HepG2 (cell line): ENCODE measurements around the gene PLXND1. TPM values are rescaled to one million over a fixed set of nuclear protein-coding genes. Genes with fewer than 3 reads are reported as not detected.
A peak's percentile ranks its signal among the peaks of the same experiment; 100 is the strongest.

ENCODE experiments used
- ATAC-seq: fragments of 200-7000 bp; cut with Tn5 transposase; 3 replicates; pipeline ENCODE4 v1.9.1; 2020; ENCODE audit warnings: mild to moderate bottlenecking, moderate library complexity
- BruUV-seq: library from RNA; stranded (reverse); fragments of 400-500 nt; replicated peaks from 2 replicates; lab custom pipeline; 2021; lab: Mats Ljungman, UMichigan
- CTCF ChIA-PET: fragments of 300-600 bp; formaldehyde crosslinking; extraction: SDS; loops from one replicate; lab custom pipeline; 2021; ENCODE audit warnings: low total read pairs, inconsistent platforms, low intra/inter-chr PET ratio; lab: Yijun Ruan, JAX
- POLR2A ChIA-PET: fragments of 350-600 bp; sonication (Branson Sonifier 250); formaldehyde crosslinking; loops from one replicate; lab custom pipeline; 2020; ENCODE audit warnings: antibody characterized with exemption, inconsistent platforms; lab: Yijun Ruan, JAX
- DNase-seq: peaks from one replicate; pipeline ENCODE4 v3.0.0-alpha.2; 2015; ENCODE audit warnings: low spot score
- FAIRE-seq: peaks from 3 replicates; lab custom pipeline; 2011; peaks lifted over from hg19 to GRCh38; lab: Jason Lieb, UNC
- H2AFZ ChIP-seq: one replicate; pipeline ENCODE4 v1.6.1; 2011; ENCODE audit warnings: low read length, inconsistent platforms
- H3K27ac ChIP-seq: fragments of 300-600 bp; 3 replicates; pipeline ENCODE4 v1.8.0; 2011; ENCODE audit warnings: mixed run types, mild to moderate bottlenecking, mixed read lengths, low read length, inconsistent platforms; ENCODE audit not compliant: insufficient read depth; ENCODE audit errors: extremely low read length
- H3K27me3 ChIP-seq, 2 experiments: fragments of 200-600 bp in 1 of 2; 2 replicates in 1 of 2; 3 replicates in 1 of 2; pipeline versions ENCODE4 v1.6.0 to v1.8.0; 2011; ENCODE audit warnings: low read length in 2 of 2, mild to moderate bottlenecking in 2 of 2, moderate library complexity in 2 of 2, inconsistent platforms in 1 of 2; ENCODE audit not compliant: insufficient read depth in 2 of 2, control insufficient read depth in 1 of 2
- H3K36me3 ChIP-seq, 2 experiments: fragments of 200-600 bp in 1 of 2; replicated peaks in 1 of 2; 2 replicates in 1 of 2; 3 replicates in 1 of 2; pipeline versions ENCODE4 v1.5.1 to v1.8.0; 2011; ENCODE audit warnings: low read length in 2 of 2, inconsistent platforms in 1 of 2; ENCODE audit not compliant: insufficient read depth in 2 of 2, control insufficient read depth in 1 of 2
- H3K4me1 ChIP-seq: 2 replicates; pipeline ENCODE4 v1.5.1; 2012; ENCODE audit warnings: low read length, inconsistent platforms; ENCODE audit not compliant: insufficient read depth
- H3K4me2 ChIP-seq: 2 replicates; pipeline ENCODE4 v1.6.0; 2011; ENCODE audit warnings: low read depth, low read length, inconsistent platforms
- H3K4me3 ChIP-seq, 3 experiments: fragments of 200-600 bp in 1 of 3; sonication (generic), shearing (Covaris generic) in 1 of 3; replicated peaks in 1 of 3; 2 replicates each; pipeline ENCODE4 v1.5.1; 2011 to 2016; ENCODE audit warnings: low read length in 3 of 3, inconsistent platforms in 2 of 3, low read depth in 2 of 3, mild to moderate bottlenecking in 2 of 3, control low read depth in 1 of 3, mixed read lengths in 1 of 3; ENCODE audit not compliant: insufficient read depth in 1 of 3
- H3K79me2 ChIP-seq: one replicate; pipeline ENCODE4 v1.6.1; 2011; ENCODE audit warnings: low read length, inconsistent platforms; ENCODE audit not compliant: insufficient read depth
- H3K9ac ChIP-seq: 2 replicates; pipeline ENCODE4 v1.6.0; 2011; ENCODE audit warnings: mild to moderate bottlenecking, low read depth, low read length, inconsistent platforms; ENCODE audit not compliant: insufficient read depth
- H3K9me3 ChIP-seq: 2 replicates; pipeline ENCODE4 v1.5.1; 2012; ENCODE audit warnings: mild to moderate bottlenecking, low read length
- H4K20me1 ChIP-seq: 2 replicates; pipeline ENCODE4 v1.6.0; 2011; ENCODE audit warnings: inconsistent platforms, mild to moderate bottlenecking, low read length, moderate library complexity; ENCODE audit not compliant: insufficient read depth
- BATF2 ChIP-seq: sonication (generic); formaldehyde crosslinking; IDR thresholded peaks from 2 replicates; pipeline ENCODE4 v1.8.0; 2022; ENCODE audit warnings: mild to moderate bottlenecking, missing genetic modification reagents, moderate library complexity
- CENPX ChIP-seq: sonication (generic); formaldehyde crosslinking; IDR thresholded peaks from 2 replicates; pipeline ENCODE4 v1.9.0; 2021; ENCODE audit warnings: mild to moderate bottlenecking, missing genetic modification reagents, moderate library complexity
- HDAC1 ChIP-seq: sonication (generic); formaldehyde crosslinking; IDR thresholded peaks from 2 replicates; pipeline ENCODE4 v1.5.1; 2020; ENCODE audit warnings: mild to moderate bottlenecking, missing genetic modification reagents
- NCOA5 ChIP-seq: sonication (generic); formaldehyde crosslinking; IDR thresholded peaks from 2 replicates; pipeline ENCODE4 v1.4.0; 2020; ENCODE audit warnings: missing genetic modification reagents
- PLRG1 ChIP-seq: fragments of 450-650 bp; conservative IDR thresholded peaks from 2 replicates; pipeline ENCODE4 v1.6.1; 2016
- ZBTB7B ChIP-seq: sonication (generic); formaldehyde crosslinking; IDR thresholded peaks from 2 replicates; pipeline ENCODE4 v1.4.0; 2020; ENCODE audit warnings: missing genetic modification reagents
- ZSCAN29 ChIP-seq: sonication (generic); formaldehyde crosslinking; conservative IDR thresholded peaks from 2 replicates; pipeline ENCODE4 v1.4.0; 2020; ENCODE audit warnings: mild to moderate bottlenecking, missing genetic modification reagents
- WGBS: methylation state at CpG from one replicate; pipeline ENCODE4 v1.1.6; 2017; ENCODE audit warnings: low lambda C conversion rate; 5-methylcytosine and 5-hydroxymethylcytosine counted together
- in situ Hi-C: cut with HindIII; loops from 2 replicates; pipeline ENCODE4 v1.10.0; 2017; ENCODE audit warnings: low pct_unique_long_range_greater_than_20kb; ENCODE audit not compliant: extremely low pct_ligation_motif_present
- intact Hi-C: fragments of 100-400 bp; cut with micrococcal nuclease; formaldehyde crosslinking; loops from one replicate; pipeline ENCODE4 v1.10.0; 2022; ENCODE audit not compliant: unreplicated experiment
- polyA plus RNA-seq, 8 experiments: library from polyadenylated mRNA; depleted of rRNA in 3 of 8; stranded (reverse) in 7 of 8; unstranded in 1 of 8; fragments of >200 nt; fragmentation: Illumina TruSeq in 4 of 8; extraction: Trizol in 4 of 8; gene quantifications; 2 replicates each; pipeline versions ENCODE4 v1.2.1 to v1.2.3, GENCODE V29; 2011 to 2016; ENCODE audit warnings: low read depth in 4 of 8, missing spikeins in 1 of 8, mixed read lengths in 1 of 8; ENCODE audit not compliant: insufficient read depth in 1 of 8
- total RNA-seq, 5 experiments: library from RNA; depleted of rRNA; stranded (reverse); fragments of >200 nt; fragmentation: Illumina TruSeq; extraction: Trizol; gene quantifications; 2 replicates each; pipeline ENCODE4 v1.2.3, GENCODE V29; 2016; ENCODE audit warnings: low read depth in 1 of 5
- TF ChIP-seq, protein P1 (sequence below): IDR thresholded peaks from 2 replicates; pipeline ENCODE4 v1.6.1; 2016; ENCODE audit warnings: low read depth, control low read depth
- TF ChIP-seq, protein P2 (sequence below): IDR thresholded peaks from 2 replicates; pipeline ENCODE4 v1.6.1; 2016

The PLXND1 gene
- total and polyA plus RNA-seq, 2 of the 13 experiments (the other 11 are each of a cell fraction or from before 2014, with no cell fraction given) = 15.9 to 42.0 TPM

GRCh38 chr3:129620828-129621559, 14.5 kb upstream of the PLXND1 start (continued):
- TF ChIP-seq, protein P1, sequence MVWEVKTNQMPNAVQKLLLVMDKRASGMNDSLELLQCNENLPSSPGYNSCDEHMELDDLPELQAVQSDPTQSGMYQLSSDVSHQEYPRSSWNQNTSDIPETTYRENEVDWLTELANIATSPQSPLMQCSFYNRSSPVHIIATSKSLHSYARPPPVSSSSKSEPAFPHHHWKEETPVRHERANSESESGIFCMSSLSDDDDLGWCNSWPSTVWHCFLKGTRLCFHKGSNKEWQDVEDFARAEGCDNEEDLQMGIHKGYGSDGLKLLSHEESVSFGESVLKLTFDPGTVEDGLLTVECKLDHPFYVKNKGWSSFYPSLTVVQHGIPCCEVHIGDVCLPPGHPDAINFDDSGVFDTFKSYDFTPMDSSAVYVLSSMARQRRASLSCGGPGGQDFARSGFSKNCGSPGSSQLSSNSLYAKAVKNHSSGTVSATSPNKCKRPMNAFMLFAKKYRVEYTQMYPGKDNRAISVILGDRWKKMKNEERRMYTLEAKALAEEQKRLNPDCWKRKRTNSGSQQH = no peak
- TF ChIP-seq ZBTB7B (CRISPR knock-in tag) = no peak
- TF ChIP-seq, protein P2, sequence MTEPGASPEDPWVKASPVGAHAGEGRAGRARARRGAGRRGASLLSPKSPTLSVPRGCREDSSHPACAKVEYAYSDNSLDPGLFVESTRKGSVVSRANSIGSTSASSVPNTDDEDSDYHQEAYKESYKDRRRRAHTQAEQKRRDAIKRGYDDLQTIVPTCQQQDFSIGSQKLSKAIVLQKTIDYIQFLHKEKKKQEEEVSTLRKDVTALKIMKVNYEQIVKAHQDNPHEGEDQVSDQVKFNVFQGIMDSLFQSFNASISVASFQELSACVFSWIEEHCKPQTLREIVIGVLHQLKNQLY = no peak
- no peak for TF ChIP-seq CENPX (CRISPR knock-in tag)
- TF ChIP-seq, all 625 proteins: peak for 0

GRCh38 chr3:129619726-129620162, 13.3 kb upstream of the PLXND1 start:
- no peaks in the 10 kb centered on the region for H4K20me1 ChIP-seq
- WGBS = 76% methylated on average over 3 of the region's 6 CpGs
- peaks cover 92% of the 10 kb centered on the region for H3K4me1 ChIP-seq
- H3K4me2 ChIP-seq = no peak overlapping the region
- TF ChIP-seq PLRG1 (no peak), HDAC1 (no peak), BATF2 (CRISPR knock-in tag) (no peak), NCOA5 (CRISPR knock-in tag) (no peak), ZSCAN29 (CRISPR knock-in tag) (no peak)
- no peaks in the 10 kb centered on the region; a peak in 1 of 5 replicates for H3K27me3 ChIP-seq
- H3K79me2 ChIP-seq = no peaks in the 10 kb centered on the region
- intact Hi-C loops = loop anchor here (10.0 kb wide), 1 partner anchor 235 kb away; no protein-coding TSS in a partner anchor
- 0 out of 2 replicates have a peak overlapping the region, but pooled peaks have one; percentile 5 for H3K9ac ChIP-seq
- BruUV-seq = no TSS peak
- CTCF ChIA-PET = no interaction called here
- H3K27ac ChIP-seq = no peak overlapping the region
- H2AFZ ChIP-seq = no peak overlapping the region
- FAIRE-seq = no peak
- POLR2A ChIA-PET = no interaction called here
- no peak overlapping the region for H3K4me3 ChIP-seq
- H3K9me3 ChIP-seq = no peaks in the 10 kb centered on the region
- DNase-seq = no peak
- in situ Hi-C loops = no loop called here
- H3K36me3 ChIP-seq = no peaks in the 10 kb centered on the region
- no peak for ATAC-seq
